GM19468 (cell line): Measurements from ENCODE around the gene SPOPL.
"Not testable (repeated sequence)": the region's sequence is repeated elsewhere in the genome, so short reads cannot be mapped to it uniquely, and the experiment has no call there.

Source experiments
- ATAC-seq: cut with Tn5 transposase; IDR thresholded peaks from one replicate; pipeline ENCODE4 v1.9.1; 2021; ENCODE audit warnings: mild to moderate bottlenecking, moderate library complexity, moderate number of reproducible peaks; ENCODE audit not compliant: unreplicated experiment; ENCODE audit errors: extremely low read depth

SPOPL gene

DNA sequence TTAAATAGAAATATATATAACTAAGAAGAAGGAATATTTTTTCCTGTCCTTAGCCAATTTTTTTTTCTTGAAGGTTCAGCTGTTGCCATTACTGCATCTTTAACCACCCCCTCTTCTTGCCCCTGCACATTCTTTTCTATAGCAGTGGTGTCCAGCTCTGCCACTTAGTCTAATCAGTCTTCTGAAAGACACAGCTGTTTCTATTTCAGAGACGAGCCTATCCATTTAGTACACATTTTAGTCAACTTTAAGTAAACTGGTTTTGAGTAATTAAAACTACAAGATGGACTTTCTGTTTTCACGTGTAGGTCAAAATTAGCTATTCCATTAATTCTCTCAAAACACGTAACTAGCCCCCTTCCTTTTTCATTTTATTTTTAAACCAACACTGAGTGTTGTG, 21.0 kb downstream of the SPOPL start:
- peak; percentile 63 for ATAC-seq

DNA sequence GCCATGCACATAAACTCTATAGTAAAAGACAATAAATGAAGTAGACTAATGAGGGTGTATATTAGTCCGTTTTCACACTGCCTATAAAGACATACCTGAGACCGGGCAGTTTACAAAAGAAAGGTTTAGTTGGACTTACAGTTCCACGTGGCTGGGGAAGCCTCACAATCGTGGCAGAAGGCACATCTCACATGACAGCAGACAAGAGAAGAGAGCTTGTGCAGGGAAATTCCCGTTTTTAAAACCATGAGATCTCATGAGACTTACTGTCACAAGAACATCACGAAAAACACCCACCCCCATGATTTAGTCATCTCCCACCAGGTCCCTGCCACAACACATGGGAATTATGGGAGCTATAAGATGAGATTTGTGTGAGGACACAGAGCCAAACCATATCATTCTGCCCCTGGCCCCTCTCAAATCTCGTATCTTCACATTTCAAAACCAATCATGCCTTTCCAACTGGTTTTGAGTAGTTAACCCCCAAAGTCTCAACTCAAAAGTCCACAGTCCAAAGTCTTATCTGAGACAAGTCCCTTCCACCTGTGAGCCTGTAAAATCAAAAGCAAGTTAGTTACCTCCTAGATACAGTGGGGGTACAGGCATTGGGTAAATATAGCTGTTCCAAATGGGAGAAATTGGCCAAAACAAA, 21.6 kb downstream of the SPOPL start:
- peak; percentile 4 for ATAC-seq

DNA sequence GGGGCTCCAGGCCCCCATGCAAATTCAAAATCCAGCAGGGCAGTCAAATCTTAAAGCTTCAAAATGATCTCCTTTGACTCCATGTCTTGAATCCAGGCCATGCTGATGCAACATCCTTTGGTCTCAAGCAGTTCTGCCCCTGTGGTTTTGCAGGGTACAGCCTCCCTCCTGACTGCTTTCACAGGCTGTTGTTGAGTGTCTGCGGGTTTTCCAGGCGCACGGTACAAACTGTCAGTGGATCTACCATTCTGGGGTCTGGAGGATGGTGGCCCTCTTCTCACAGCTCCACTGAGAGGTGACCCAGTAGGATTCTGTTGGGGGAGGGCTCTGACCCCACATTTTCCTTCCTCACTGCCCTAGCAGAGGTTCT, 22.1 kb downstream of the SPOPL start:
- not testable (repeated sequence) for ATAC-seq

DNA sequence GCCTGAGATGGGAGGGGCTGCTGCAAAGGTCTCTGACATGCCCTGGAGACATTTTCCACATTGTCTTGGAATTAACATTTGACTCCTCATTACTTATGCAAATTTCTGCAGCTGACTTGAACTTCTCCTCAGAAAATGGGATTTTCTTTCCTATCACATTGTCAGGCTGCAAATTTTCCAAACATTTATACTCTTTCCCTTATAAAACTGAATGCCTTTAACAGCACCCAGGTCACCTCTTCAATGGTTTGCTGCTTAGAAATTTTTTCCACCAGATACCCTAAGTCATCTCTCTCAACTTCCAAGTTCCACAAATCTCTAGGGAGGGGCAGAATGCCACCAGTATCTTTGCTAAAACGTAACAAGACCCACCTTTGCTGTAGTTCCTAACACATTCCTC, 22.8 kb downstream of the SPOPL start:
- ATAC-seq = not testable (repeated sequence)

DNA sequence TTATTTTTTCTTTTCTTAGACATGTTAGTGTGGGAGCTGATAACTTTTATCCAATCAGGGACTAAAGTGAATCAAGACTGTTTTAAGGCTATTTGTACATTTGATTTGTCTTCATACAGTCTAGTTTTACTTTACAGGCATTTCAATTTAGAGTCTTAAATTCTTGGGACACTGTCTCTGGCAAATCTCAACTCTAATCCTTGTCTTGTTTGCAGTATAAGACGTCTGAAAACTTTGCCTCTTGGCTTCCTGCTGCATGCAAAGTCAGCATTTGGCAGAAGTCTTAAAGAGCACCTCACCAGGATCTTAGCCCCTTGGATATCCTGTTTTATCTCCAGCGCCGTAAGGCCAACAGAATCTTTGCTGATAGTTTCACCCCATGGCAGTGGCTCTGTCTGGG, 30.3 kb downstream of the SPOPL start:
- ATAC-seq = no peak

DNA sequence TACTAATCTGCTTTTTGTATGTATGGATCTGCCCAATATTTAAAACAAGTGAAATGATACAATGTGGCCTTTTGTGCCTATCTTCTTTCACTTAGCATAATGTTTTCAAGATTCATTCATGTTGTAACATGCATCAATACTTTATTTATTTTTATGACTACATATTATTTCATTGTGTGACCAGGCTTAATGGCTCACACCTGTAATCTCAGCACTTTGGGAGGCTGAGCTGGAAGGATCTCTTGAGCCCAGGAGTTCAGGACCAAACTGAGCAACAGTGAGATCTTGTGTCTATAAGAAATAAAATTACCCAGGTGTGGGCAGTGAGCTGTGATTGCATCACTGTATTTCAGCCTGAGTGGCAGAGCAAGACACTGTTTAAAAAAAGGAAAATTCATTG, 33.2 kb downstream of the SPOPL start:
- ATAC-seq = no peak

DNA sequence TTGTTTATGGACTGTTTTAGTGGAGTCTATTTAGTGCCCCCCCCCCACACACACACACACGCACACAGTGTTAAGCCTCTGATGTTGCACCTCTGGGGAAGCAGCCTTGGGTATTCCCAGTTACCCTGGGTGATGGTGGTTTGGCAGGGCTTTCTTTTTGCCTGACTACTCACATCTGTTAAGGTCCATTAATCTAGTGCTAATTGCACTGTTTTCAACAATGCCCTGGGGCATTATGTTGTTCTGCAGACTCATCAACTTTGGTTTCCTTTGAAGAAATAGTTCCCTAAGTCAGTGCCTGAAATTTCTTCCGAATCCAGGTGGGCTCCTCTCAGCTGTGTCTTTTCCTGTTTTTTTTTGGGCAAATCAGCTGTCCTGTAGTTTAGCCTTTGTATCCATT, 34.7 kb downstream of the SPOPL start:
- ATAC-seq = peak; percentile 71

DNA sequence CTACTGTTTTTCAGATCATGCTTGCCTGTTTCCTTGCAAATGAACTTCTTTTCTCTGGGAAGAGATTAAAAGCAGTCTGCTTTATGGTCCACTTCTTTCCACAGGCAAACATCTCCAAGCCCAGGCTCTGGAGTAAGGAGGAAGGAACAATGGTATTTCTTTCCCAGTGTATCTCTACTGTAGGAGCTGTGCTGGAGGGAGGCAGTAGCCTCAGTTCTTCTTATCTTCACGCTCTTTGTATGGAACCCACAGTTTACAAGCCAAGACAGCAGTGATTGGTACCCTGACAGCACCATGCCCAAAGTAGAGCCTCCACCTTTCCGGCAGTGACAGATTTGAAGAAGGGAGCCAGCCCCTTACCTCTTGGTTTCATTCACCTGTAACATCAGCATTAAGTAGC, 35.2 kb downstream of the SPOPL start:
- no peak for ATAC-seq

DNA sequence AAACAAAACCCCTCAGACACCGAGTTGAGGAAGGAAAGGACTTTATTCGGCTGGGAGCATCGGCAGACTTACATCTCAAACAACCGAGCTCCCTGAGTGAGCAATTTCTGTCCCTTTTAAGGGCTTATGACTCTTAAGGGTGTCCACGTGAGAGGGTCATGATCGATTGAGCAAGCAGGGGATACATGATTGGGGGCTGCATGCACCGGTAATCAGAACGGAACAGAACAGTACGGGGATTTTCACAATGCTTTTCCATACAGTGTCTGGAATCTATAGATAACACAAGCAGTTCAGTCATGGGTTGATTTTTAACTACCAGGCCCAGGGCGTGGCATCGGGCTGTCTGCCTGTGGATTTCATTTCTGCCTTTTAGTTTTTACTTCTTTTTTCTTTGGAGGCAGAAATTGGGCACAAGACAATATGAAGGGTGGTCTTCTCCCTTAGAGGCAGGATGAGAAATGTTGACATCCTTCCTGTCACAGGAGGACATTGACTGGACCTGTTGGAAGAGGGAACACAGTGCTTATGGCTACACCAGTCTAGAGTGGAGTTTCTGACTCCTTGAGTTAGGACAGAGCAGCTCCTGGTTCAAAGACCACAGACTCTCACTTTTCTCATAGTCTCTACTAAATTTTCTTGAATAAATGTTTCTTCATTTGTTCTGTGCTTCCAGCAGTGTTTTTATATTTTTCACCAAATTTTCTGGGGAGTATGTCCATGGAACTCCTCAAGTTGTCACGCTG, 35.8 kb downstream of the SPOPL start:
- ATAC-seq = no peak

DNA sequence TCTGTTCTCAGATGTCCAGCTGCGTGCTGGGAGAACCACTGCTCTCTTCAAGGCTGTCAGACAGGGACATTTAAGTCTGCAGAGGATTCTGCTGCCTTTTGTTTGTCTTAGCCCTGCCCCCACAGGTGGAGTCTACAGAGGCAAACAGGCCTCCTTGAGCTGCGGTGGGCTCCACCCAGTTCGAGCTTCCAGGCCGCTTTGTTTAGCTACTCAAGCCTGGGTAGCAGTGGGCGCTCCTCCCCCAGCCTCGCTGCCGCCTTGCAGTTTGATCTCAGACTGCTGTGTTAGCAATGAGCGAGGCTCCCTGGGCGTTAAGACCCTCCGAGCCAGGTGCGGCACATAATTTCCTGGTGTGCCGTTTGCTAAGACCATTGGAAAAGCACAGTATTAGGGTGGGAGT, 42.6 kb downstream of the SPOPL start:
- ATAC-seq = not testable (repeated sequence)

DNA sequence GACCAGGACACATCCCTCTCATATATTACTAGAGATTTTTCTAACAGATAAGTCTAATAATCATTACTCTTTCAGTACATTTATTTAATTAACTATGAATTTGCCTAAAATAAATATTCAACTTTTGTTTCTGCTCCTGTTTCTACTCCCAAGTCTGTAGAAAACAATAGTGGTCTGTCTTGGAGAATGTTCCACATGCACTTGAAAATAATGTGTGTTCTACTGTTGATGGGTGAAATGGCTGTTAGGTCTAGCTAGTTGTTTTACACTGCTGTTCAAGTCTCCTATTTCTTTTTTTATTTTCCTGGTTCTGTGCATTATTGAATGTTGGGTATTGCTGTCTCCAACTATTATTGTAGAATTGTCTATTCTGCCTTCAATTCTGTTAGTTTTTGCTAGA, 47.2 kb downstream of the SPOPL start:
- ATAC-seq = no peak

DNA sequence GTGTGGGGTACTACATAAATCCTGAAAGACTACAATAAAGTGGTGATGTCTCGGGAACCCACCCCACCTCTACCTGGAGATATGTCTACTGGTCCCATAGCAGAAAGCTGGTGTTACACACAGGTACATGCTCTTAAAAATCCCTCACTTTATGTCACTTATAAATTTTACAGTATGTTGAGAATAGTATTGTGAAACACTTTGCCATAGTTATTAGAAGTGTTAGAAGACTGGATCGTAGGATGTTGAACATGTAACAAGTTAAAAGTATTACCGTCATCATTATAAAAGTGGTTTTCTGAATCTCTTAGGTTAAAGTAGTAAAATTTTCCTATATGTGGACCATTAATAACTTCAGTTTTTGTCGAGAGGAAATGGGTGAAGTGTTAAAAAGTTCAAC, 48.6 kb downstream of the SPOPL start:
- no peak for ATAC-seq

DNA sequence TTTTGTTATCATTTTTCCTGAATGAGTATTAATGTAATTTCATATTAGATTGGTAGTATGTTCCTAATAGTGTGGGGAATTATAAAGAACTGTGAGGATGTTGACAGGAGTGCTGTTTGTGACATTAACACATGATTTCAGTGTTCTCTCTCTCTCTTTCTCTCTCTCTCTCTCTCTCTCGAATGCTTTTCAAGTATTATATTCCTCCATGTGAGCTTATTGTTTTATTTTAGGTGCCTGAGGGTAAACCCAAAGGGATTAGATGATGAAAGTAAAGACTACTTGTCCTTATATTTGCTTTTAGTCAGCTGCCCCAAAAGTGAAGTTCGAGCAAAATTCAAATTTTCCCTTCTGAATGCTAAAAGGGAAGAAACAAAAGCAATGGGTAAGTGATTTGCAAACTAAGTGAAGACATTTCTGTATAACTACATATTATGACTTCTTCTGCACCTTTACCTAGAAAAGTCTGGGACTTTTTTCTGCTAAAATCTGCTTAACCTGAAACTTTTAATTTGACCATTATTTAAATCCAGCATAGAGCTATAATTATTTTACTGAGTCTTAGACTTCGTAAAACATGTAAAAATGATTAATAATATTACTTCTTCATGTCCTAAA, 49.2 kb downstream of the SPOPL start:
- ATAC-seq = no peak

DNA sequence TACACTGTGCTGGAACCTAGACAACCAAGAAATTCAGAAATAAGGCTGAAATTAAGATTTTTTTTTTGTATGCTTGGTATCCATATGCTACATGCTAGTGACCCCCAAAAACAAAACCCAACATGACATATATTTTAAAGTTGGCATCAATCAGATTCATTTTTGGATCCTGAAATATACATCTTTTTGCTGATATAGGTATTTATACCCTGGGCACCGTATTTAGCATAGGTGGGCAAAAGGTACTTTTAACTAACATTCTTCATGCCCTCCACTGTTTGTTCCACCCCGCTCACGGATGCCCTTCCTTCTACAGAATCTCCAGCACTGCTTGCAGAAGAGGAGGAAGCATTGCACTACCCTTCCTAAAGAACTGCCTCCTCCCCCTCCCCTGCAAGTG, 52.6 kb downstream of the SPOPL start:
- no peak for ATAC-seq

DNA sequence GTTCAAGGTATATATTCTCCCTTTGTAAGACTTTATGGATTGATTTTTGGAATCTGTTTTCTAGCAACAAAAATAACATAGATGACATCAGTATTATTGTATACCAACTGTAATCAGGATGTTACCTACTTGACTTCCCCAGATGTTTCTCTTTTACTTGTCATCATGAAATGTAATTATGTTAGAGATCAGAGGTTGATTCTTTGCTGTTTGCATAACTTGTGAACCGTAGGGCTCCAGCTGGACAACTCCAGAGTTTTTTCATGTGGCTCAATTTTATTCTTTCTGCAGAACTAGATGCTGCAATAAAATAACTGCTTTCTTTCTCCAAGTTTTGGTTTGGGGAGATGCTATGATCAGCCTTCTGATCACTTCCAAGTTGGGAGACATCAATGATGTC, 58.1 kb downstream of the SPOPL start:
- no peak for ATAC-seq

DNA sequence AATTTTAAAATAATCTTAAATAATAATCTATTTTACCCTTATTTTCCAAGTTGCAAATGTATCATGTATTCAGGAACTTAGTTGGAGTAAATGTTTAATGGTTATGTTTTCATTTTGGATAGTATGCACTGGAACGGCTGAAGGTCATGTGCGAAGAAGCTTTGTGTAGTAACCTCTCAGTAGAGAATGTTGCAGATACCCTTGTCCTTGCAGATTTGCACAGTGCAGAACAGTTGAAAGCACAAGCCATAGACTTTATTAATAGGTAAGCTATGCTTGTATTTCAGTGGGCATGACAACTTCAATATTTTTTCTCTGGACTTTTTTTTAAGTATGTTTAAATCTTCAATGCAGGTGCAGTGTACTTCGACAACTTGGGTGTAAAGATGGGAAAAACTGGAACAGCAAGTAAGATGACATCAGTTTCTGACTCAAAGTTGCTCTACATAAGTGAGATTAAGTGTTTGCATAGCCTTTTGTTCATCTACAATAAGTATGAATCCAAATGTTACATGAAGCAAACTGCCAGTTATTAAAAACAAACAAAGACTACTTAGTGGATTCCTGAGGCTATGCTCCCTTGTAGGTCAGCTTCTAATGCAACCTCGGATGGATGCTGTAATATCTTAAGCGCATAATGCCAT, 63.1 kb downstream of the SPOPL start:
- ATAC-seq = no peak

DNA sequence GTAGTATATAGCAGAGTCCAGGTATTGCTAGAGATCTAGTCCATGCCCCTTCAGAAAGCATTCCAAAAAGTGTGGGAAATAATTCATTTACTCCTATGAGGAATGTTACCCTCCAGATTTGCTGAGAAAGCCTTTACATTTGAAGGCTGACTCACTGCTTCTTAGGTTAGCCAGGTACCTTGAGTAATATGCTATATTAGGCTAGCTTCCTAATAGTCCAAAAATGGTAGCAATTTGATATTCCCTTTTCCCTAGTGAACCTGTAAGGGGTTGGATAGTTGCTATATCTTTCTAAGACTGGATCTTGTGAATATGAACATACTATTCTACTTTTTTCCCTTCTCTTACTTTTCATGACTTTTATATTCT, 63.6 kb downstream of the SPOPL start:
- ATAC-seq = no peak

DNA sequence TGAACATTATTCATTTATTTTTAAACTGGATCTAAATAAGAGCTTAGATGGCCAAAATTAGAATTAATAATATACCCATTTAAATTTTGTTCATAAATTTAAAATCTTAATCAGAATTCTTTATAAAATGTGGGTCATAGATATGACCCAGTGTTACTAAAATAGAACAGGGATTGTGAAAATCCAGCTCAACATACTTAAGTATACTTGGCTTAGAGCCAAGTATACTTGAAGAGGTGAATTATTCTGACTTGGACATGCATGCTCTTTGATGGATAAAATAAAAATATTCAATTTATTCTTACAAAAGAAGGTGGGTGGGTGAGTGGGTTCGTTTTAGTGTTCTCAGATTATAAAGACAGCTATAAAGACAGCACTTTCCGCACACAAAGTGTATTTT, 70.7 kb downstream of the SPOPL start:
- no peak for ATAC-seq

DNA sequence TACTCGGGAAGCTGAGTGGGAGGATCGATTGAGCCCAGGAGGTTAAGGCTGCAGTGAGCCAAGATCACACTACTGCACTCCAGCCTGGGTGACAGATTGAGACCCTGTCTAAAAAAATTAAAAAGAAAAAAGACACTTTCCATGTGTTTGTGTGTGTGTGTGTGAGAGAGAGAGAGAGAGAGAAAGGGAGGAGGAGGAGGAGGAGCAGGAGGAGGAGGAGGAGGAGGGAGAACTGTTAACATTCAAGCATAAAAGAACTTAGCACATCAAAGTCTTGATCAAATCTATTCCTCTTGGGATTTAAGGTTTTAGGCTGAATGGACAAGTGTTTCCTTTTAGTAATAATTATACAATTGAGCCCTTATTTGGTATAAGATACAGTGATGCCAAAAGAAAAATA, 75.5 kb downstream of the SPOPL start:
- no peak for ATAC-seq

DNA sequence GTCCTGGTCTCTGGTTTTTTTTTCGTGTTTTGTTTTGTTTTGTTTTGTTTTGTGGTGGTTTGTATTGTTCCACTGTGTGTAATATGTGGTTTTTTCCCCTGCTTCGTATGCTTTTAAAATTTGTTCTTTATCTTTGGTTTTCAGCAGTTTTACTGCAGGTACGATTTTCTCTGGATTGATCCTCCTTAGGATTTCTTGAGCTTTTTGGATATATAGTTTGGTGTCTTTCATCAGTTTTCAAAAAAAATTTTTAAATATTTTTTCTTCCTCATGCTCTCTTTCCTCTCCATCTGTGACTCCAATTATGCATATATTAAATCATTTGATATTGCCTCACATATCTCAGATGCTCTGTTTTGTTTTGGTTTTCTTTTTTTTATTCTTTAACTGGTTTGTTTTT, 78.0 kb downstream of the SPOPL start:
- no peak for ATAC-seq

DNA sequence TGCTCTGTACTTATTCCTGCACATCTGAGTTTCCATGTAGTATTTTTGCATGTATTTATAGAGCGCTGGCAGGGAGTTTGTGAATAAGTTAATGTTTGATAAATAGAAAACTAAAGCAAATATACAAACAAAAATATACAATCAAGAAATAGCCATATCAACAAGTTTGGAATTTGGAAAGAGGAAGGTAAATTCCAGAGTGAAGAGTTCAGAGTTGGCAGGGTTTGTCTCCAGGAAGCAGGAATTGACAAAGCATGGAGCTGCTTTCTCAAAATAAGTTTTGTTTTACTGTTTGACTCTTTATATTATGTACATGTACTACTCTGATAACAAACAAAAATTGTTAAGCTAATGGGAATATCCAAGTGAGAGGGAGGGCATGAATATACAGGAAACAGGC, 80.3 kb downstream of the SPOPL start:
- ATAC-seq = no peak
